WTC11 (cell line): Measurements from ENCODE around the gene SLIT1. TPM values are rescaled to one million over a fixed set of nuclear protein-coding genes. Genes with fewer than 3 reads are reported as not detected.

Experiments
- ATAC-seq: fragments of 200-7000 bp; cut with Tn5 transposase; 2 replicates; pipeline ENCODE4 v1.10.0; 2021; ENCODE audit warnings: mild to moderate bottlenecking, moderate library complexity
- CTCF ChIA-PET: fragments of 300-600 bp; sonication (Branson Sonifier 250); formaldehyde crosslinking; loops from one replicate; lab custom pipeline; 2021; ENCODE audit warnings: antibody characterized with exemption; lab: Charles Lee
- POLR2A ChIA-PET: fragments of 350-600 bp; sonication (Branson Sonifier 250); formaldehyde crosslinking; loops from one replicate; lab custom pipeline; 2021; ENCODE audit warnings: antibody characterized with exemption; lab: Charles Lee
- DNase-seq: peaks from one replicate; pipeline ENCODE4 v3.0.0; 2021; ENCODE audit warnings: low spot score
- H3K27ac Mint-ChIP-seq: 2 replicates; pipeline ENCODE4 v1.8.0; 2021; ENCODE audit warnings: mixed read lengths
- H3K27me3 Mint-ChIP-seq: 2 replicates; pipeline ENCODE4 v1.8.0; 2021; ENCODE audit warnings: low read depth, mild to moderate bottlenecking, moderate library complexity, mixed read lengths
- H3K36me3 Mint-ChIP-seq: 2 replicates; pipeline ENCODE4 v1.8.0; 2021; ENCODE audit warnings: mixed read lengths
- H3K4me1 Mint-ChIP-seq: 2 replicates; pipeline ENCODE4 v1.8.0; 2022; ENCODE audit warnings: mixed read lengths
- H3K4me3 Mint-ChIP-seq: 2 replicates; pipeline ENCODE4 v1.8.0; 2021; ENCODE audit warnings: mild to moderate bottlenecking, moderate library complexity, mixed read lengths
- H3K9me3 Mint-ChIP-seq: 2 replicates; pipeline ENCODE4 v1.8.0; 2021; ENCODE audit warnings: mixed read lengths
- GTF2I ChIP-seq: fragments of 250-450 bp; sonication (Bioruptor Pico); conservative IDR thresholded peaks from 2 replicates; pipeline ENCODE4 v1.4.0; 2021; ENCODE audit warnings: mild to moderate bottlenecking
- JUN ChIP-seq: sonication (generic); formaldehyde crosslinking; IDR thresholded peaks from 2 replicates; pipeline ENCODE4 v1.8.0; 2023; ENCODE audit warnings: mild to moderate bottlenecking, missing genetic modification reagents
- KAT7 ChIP-seq: sonication (generic); formaldehyde crosslinking; IDR thresholded peaks from 2 replicates; pipeline ENCODE4 v1.8.1; 2023; ENCODE audit warnings: missing genetic modification reagents, mild to moderate bottlenecking, borderline replicate concordance
- NR3C1 ChIP-seq: sonication (generic); formaldehyde crosslinking; conservative IDR thresholded peaks from 2 replicates; pipeline ENCODE4 v1.8.1; 2023; ENCODE audit warnings: low read depth, mild to moderate bottlenecking, missing genetic modification reagents
- ZNF396 ChIP-seq: fragments of 250-450 bp; sonication (Bioruptor Pico); IDR thresholded peaks from 2 replicates; pipeline ENCODE4 v1.8.0; 2021; ENCODE audit warnings: mild to moderate bottlenecking, moderate library complexity, borderline replicate concordance
- total RNA-seq: library from RNA; stranded (reverse); gene quantifications from 3 replicates; pipeline ENCODE4 v1.2.3, GENCODE V29; 2021
- TF ChIP-seq, protein P1 (sequence below): sonication (generic); formaldehyde crosslinking; conservative IDR thresholded peaks from 2 replicates; pipeline ENCODE4 v1.8.1; 2023; ENCODE audit warnings: mild to moderate bottlenecking, low read depth, missing genetic modification reagents, moderate library complexity
- TF ChIP-seq, protein P2 (sequence below): sonication (generic); formaldehyde crosslinking; IDR thresholded peaks from 2 replicates; pipeline ENCODE4 v1.8.1; 2023; ENCODE audit warnings: mild to moderate bottlenecking, missing genetic modification reagents, moderate library complexity
- TF ChIP-seq, protein P3 (sequence below): sonication (generic); formaldehyde crosslinking; IDR thresholded peaks from 2 replicates; pipeline ENCODE4 v1.8.0; 2023; ENCODE audit warnings: missing genetic modification reagents
- TF ChIP-seq, protein P4 (sequence below): sonication (generic); formaldehyde crosslinking; IDR thresholded peaks from 2 replicates; pipeline ENCODE4 v1.8.1; 2023; ENCODE audit warnings: mild to moderate bottlenecking, moderate library complexity, missing genetic modification reagents
- TF ChIP-seq, protein P5 (sequence below): fragments of 250-450 bp; sonication (Bioruptor Pico); IDR thresholded peaks from 2 replicates; pipeline ENCODE4 v2.1.2; 2022; ENCODE audit warnings: mild to moderate bottlenecking, moderate library complexity
- TF ChIP-seq, protein P6 (sequence below): fragments of 250-450 bp; sonication (Bioruptor Pico); IDR thresholded peaks from 2 replicates; pipeline ENCODE4 v1.8.0; 2021; ENCODE audit warnings: mild to moderate bottlenecking
- TF ChIP-seq, protein P7 (sequence below): fragments of 250-450 bp; sonication (Bioruptor Pico); conservative IDR thresholded peaks from 2 replicates; pipeline ENCODE4 v1.9.0; 2021; ENCODE audit warnings: mild to moderate bottlenecking
- TF ChIP-seq, protein P8 (sequence below): sonication (generic); formaldehyde crosslinking; IDR thresholded peaks from 2 replicates; pipeline ENCODE4 v1.8.1; 2022; ENCODE audit warnings: low read depth, mild to moderate bottlenecking, moderate library complexity, missing genetic modification reagents, borderline replicate concordance

Gene SLIT1
- total RNA-seq, 1 experiment from 2014 or later, result 1.6 TPM

DNA sequence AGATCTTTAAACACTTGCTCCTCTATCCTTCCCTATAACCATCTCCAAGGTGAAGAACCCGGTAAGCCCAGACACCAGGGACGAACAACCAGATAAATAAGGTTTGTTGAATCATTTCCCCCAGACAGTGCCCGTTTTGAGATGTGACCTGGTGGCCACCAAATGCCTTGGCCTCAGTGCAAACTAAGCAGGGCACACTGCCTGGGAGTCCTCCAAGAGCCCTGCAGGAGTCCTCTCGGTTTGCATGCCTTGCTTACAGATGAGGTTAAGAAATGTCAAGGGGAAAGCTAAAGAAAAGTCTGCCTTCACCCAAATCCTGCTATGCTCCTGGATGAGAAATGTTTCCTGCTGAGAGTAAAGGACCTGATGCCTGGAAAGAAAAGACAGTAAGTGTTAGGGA, 31.6 kb downstream of the SLIT1 start (continued):
- TF ChIP-seq, protein P1, sequence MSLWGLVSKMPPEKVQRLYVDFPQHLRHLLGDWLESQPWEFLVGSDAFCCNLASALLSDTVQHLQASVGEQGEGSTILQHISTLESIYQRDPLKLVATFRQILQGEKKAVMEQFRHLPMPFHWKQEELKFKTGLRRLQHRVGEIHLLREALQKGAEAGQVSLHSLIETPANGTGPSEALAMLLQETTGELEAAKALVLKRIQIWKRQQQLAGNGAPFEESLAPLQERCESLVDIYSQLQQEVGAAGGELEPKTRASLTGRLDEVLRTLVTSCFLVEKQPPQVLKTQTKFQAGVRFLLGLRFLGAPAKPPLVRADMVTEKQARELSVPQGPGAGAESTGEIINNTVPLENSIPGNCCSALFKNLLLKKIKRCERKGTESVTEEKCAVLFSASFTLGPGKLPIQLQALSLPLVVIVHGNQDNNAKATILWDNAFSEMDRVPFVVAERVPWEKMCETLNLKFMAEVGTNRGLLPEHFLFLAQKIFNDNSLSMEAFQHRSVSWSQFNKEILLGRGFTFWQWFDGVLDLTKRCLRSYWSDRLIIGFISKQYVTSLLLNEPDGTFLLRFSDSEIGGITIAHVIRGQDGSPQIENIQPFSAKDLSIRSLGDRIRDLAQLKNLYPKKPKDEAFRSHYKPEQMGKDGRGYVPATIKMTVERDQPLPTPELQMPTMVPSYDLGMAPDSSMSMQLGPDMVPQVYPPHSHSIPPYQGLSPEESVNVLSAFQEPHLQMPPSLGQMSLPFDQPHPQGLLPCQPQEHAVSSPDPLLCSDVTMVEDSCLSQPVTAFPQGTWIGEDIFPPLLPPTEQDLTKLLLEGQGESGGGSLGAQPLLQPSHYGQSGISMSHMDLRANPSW (CRISPR knock-in tag), result no peak
- TF ChIP-seq, protein P2, sequence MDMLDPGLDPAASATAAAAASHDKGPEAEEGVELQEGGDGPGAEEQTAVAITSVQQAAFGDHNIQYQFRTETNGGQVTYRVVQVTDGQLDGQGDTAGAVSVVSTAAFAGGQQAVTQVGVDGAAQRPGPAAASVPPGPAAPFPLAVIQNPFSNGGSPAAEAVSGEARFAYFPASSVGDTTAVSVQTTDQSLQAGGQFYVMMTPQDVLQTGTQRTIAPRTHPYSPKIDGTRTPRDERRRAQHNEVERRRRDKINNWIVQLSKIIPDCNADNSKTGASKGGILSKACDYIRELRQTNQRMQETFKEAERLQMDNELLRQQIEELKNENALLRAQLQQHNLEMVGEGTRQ (CRISPR knock-in tag), result no peak
- TF ChIP-seq ZNF396 (CRISPR knock-in tag), result no peak

DNA sequence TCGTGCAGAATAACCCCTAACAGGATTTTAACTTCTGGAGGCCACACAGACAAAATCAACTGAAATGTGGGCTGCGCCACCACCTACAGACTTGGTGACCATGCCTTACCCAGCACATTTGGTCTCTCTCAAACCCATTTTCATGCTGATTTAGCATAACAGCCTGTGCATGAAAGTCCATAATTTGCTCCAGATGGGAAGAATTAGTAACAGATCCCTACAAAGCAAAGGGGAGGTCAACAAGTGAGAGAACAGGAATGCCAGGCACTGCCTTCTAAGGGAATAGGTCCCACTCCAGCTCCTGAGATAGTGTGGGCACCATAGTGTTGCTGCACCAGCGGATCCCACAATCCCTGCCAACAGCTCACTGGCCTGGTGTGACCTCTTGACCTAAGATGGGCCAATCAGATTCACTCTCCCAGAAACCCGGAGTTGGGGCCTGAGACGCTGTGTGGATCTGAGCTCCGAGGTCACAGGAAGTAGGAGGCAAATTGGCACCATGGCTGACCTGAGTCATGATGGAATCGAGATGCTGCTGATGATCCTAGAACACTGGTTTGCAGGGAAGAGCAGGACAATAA, 32.4 kb downstream of the SLIT1 start:
- H3K27ac Mint-ChIP-seq, result no peak overlapping the region
- CTCF ChIA-PET, result interaction anchor here (0.6 to 0.7 kb wide), 2 partner anchors 15 to 43 kb away, joined by 3 to 4 read pairs; no protein-coding TSS in a partner anchor
- TF ChIP-seq GTF2I (CRISPR knock-in tag) (no peak), NR3C1 (CRISPR knock-in tag) (no peak), JUN (CRISPR knock-in tag) (no peak), KAT7 (CRISPR knock-in tag) (no peak)
- TF ChIP-seq, protein P3, sequence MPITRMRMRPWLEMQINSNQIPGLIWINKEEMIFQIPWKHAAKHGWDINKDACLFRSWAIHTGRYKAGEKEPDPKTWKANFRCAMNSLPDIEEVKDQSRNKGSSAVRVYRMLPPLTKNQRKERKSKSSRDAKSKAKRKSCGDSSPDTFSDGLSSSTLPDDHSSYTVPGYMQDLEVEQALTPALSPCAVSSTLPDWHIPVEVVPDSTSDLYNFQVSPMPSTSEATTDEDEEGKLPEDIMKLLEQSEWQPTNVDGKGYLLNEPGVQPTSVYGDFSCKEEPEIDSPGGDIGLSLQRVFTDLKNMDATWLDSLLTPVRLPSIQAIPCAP (CRISPR knock-in tag), result no peak
- TF ChIP-seq, protein P4, sequence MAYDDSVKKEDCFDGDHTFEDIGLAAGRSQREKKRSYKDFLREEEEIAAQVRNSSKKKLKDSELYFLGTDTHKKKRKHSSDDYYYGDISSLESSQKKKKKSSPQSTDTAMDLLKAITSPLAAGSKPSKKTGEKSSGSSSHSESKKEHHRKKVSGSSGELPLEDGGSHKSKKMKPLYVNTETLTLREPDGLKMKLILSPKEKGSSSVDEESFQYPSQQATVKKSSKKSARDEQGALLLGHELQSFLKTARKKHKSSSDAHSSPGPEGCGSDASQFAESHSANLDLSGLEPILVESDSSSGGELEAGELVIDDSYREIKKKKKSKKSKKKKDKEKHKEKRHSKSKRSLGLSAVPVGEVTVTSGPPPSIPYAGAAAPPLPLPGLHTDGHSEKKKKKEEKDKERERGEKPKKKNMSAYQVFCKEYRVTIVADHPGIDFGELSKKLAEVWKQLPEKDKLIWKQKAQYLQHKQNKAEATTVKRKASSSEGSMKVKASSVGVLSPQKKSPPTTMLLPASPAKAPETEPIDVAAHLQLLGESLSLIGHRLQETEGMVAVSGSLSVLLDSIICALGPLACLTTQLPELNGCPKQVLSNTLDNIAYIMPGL (CRISPR knock-in tag), result no peak
- TF ChIP-seq, protein P5, sequence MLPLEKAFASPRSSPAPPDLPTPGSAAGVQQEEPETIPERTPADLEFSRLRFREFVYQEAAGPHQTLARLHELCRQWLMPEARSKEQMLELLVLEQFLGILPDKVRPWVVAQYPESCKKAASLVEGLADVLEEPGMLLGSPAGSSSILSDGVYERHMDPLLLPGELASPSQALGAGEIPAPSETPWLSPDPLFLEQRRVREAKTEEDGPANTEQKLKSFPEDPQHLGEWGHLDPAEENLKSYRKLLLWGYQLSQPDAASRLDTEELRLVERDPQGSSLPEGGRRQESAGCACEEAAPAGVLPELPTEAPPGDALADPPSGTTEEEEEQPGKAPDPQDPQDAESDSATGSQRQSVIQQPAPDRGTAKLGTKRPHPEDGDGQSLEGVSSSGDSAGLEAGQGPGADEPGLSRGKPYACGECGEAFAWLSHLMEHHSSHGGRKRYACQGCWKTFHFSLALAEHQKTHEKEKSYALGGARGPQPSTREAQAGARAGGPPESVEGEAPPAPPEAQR (CRISPR knock-in tag), result no peak
- TF ChIP-seq, protein P6, sequence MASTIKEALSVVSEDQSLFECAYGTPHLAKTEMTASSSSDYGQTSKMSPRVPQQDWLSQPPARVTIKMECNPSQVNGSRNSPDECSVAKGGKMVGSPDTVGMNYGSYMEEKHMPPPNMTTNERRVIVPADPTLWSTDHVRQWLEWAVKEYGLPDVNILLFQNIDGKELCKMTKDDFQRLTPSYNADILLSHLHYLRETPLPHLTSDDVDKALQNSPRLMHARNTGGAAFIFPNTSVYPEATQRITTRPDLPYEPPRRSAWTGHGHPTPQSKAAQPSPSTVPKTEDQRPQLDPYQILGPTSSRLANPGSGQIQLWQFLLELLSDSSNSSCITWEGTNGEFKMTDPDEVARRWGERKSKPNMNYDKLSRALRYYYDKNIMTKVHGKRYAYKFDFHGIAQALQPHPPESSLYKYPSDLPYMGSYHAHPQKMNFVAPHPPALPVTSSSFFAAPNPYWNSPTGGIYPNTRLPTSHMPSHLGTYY (CRISPR knock-in tag), result no peak
- TF ChIP-seq, protein P7, sequence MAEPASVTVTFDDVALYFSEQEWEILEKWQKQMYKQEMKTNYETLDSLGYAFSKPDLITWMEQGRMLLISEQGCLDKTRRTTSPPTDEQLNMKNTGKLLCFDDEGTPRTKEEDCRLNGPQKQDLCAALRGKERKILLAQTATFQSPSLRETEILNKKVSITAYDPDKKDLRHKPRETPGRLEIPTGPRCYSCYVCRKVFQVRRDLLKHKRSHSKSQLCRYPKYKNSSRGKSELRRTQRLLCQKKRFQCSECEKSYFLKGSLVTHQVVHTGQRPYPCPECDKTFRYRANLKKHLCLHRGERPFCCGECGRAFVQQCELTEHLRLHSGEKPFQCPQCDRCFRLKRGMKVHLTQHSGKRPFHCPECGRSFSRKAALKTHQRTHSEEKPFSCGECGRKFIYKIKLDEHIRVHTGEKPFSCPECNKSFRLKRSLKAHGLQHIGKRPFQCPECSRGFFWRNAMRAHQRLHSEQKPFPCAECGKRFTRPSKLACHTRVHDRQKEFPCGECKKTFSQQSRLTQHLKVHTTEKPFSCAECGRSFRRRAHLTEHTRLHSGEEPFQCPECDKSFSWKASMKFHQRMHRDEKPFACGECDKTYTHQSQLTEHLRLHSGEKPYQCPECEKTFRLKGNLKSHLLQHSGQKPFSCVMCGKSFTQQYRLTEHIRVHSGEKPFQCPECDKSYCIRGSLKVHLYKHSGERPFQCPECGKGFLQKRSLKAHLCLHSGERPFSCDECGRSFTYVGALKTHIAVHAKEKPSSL (CRISPR knock-in tag), result no peak
- TF ChIP-seq, protein P8, sequence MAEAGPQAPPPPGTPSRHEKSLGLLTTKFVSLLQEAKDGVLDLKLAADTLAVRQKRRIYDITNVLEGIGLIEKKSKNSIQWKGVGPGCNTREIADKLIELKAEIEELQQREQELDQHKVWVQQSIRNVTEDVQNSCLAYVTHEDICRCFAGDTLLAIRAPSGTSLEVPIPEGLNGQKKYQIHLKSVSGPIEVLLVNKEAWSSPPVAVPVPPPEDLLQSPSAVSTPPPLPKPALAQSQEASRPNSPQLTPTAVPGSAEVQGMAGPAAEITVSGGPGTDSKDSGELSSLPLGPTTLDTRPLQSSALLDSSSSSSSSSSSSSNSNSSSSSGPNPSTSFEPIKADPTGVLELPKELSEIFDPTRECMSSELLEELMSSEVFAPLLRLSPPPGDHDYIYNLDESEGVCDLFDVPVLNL, result no peak
- H3K36me3 Mint-ChIP-seq, result no peaks in the 10 kb centered on the region
- no peak overlapping the region for H3K4me3 Mint-ChIP-seq
- peaks cover 9% of the 10 kb centered on the region; the same call in 1 of the 2 replicates for H3K4me1 Mint-ChIP-seq
- H3K9me3 Mint-ChIP-seq, result no peaks in the 10 kb centered on the region
- ATAC-seq (no peak), DNase-seq (no peak)
- POLR2A ChIA-PET, result no interaction called here
- no peaks in the 10 kb centered on the region for H3K27me3 Mint-ChIP-seq
